GM19099 (cell line): ENCODE data around the gene FZD4.

Experiments used
- POLR2A ChIP-seq: IDR thresholded peaks from 3 replicates; pipeline ENCODE4 v1.6.1; 2011; ENCODE audit warnings: low read depth; ENCODE audit not compliant: insufficient read length; ENCODE audit errors: extremely low read depth

FZD4 gene

DNA sequence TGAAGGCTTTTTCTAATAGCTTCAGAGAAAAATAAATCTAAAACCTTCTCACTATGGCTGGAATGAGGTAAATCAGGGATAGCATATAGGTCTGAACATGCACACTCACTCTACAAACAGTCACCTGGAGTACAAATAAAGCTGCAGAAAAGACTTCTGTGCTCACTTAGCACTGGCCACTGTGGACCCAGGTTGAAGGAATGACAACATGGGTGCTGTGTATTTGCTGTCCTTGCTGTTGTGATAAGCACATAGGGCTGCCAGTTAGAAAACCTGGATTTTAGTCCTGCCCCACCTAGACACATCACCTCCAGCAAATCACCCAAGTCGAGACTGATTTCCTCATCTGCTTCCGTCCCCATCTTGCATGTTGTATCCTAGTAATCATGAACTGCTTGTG lies 51.2 kb downstream of the FZD4 start:
- TF ChIP-seq POLR2A: no peak

DNA sequence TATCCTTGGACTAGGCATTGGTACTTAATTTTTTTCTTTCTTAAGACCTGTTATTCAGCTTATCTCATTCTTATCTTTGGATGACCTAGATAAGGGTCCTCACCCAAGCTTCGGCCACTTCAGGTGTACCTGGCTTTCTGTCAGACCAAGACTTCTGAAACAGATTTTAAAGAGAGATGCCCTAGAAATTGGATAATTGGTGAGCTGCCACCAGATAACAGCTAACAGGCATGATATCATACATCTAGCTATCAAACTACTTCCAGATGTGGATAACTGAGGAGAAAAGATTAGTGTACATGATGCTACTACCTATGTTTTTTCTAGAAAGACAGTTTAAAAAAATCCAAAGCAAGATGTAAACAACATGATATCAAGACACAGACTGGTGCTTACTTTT lies 52.9 kb downstream of the FZD4 start:
- TF ChIP-seq POLR2A: no peak

DNA sequence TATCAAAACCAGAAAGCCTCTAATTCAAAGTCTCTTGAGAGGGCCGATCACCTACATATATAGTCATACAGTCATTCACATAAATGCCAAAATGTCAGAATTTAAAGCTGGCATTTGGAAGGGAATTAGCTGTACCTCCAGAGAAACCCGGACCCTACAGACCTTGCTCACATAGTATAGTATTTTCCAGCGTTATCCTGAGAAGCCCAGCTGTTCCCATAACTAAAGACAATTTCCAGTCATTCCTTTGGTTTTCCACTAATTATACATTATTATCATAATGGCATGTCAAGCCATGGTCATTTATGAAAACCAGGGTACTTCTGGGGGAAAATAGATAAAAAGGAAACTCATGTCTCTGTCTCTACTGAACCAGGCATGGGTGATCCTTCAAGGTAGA lies 53.6 kb downstream of the FZD4 start:
- no peak for TF ChIP-seq POLR2A

DNA sequence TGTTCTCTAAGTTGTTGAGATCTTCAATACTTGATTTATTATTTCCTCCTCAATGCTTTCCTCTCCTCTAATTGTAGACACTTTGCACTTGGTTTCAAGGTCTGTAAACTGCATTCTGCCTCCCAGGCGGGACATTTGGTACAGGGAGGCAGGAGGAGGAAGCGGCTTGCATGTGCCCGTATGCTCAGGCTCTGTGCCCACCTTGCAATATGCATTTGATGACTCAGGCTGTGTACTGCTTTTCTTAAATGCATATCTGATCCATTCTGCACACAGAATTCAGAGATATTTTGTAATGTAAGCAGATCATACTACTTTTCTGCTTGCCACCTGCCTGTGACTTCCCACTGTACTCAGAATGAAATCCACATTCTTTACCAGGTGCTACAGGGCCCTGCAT lies 55.0 kb downstream of the FZD4 start:
- TF ChIP-seq POLR2A: no peak

DNA sequence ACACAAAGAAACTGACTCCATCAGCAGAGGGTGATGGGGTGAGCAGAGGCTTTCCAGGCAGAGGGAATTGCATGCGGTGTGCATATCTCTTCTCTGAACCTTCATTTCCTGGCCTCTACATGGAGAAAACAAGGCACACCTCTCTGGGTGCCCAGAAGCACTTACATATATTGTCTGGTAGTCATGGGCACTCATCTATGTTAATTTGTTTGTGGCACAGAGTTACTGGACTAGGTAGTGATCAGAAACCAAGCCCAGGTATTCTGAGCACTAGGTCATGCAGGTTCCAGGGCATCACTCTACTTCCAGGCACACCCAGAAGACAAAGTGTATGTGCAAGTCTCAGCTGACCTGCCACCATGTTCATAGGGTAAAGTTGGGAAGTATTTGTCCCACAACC lies 56.5 kb downstream of the FZD4 start:
- TF ChIP-seq POLR2A: no peak

DNA sequence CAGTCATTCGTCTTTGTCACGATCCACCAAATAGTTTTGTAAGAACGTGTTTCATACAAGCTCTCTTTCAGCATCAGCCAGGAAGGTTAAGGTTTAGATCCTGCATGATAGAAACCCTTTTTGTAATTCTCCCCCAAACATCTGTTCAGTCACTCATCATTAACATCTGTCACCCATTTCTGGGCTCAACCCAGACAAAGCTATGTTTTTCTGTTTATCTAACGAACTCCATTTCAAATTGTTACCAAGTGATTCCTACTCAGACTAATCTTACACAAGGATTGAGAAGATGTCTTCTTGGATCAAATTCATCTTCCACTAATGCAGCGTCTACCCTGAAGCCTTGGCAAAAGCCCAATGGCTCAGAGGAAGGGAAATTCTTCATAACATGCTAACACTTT lies 58.8 kb downstream of the FZD4 start:
- no peak for TF ChIP-seq POLR2A
